ENCODE data around the gene DUOX1.

GRCh38 chr15:45150997-45151396 is 21.2 kb downstream of the DUOX1 start:
- no peak for TF ChIP-seq CTCF (IDR thresholded peaks at IDR 0.05)
- TF ChIP-seq POLR2A (IDR thresholded peaks at IDR 0.05): no peak
